ENCODE data around the gene HOXA10.

The HOXA10 gene

DNA sequence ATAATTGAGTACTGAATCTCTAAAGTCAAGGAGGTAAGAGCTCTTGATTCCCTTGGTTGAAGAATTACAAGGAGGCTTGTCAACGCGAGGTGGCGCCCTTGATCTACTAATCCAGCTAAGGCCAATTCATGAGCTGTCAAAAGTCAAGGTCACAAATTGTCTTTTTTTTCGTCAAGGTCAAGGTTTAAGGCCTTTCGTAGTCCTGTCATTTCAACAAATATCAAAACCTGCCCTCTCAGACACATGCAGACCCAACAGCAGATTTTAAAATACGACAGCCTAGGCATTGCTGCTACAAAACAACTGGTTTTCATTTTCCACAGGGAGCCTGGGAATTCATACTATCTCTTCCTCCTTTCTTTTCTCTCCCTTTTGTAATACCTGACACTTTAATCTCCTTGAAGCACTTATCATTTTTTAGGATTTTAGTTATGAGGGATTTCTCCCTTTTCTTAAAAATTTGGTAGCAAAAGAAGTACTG lies 22.2 kb upstream of the HOXA10 start:
- Histone ChIP-seq H3K9me3 (ENCODE audit: control insufficient read depth, low read length) (no peaks in the 10 kb centered on the region), H3K36me3 (ENCODE audit: control insufficient read depth, insufficient read depth, low read length) (no peaks in the 10 kb centered on the region), H3K4me1 (ENCODE audit: control insufficient read depth, insufficient read depth, low read length, poor library complexity, severe bottlenecking) (peaks cover 3% of the 10 kb centered on the region), H3K27ac (ENCODE audit: low read depth, low read length, severe bottlenecking) (no peak overlapping the region), H3K4me3 (ENCODE audit: extremely low read depth, insufficient read depth, low read length, poor library complexity, severe bottlenecking) (no peak overlapping the region)
- WGBS, 2 experiments (ENCODE audit: insufficient coverage in 2 of 2) = 0 to 1% methylated on average over 6 of the region's 6 CpGs

DNA sequence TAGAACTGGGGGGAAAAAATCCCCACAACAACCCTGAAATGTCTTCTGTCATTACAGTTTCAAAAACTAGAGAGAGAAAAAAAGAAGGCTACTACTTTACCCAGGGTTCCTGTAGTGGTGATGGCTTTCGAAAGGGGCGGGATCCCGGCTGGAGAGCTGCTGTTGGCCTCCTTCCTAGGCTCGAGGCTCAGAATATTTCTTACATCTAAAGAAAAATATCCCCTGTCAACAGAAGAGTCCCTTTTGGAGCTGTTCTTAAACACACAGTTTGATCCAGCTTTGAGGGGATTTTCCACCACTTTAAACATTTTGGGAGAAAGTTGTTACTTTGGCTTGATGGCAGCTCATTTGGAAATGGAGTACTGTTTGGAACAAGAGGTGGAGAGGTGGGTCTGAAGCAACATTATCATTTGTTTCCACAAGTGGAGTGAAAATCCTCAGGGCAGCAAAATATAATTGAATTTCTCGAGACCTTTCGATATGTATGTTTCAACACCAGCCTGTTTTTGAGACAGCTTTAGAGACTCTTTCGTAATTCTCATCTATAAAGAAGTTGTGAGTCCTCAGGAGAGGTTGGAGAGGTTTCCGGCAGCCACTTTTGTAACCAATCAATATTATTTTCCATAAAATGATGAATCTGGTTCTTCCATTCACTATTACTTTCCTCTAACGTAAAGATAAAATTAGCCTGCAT lies 20.7 kb upstream of the HOXA10 start:
- Histone ChIP-seq H3K4me3 (ENCODE audit: extremely low read depth, insufficient read depth, low read length, poor library complexity, severe bottlenecking) (no peak overlapping the region), H3K9me3 (ENCODE audit: control insufficient read depth, low read length) (no peaks in the 10 kb centered on the region), H3K36me3 (ENCODE audit: control insufficient read depth, insufficient read depth, low read length) (no peaks in the 10 kb centered on the region), H3K4me1 (ENCODE audit: control insufficient read depth, insufficient read depth, low read length, poor library complexity, severe bottlenecking) (peaks cover 3% of the 10 kb centered on the region), H3K27ac (ENCODE audit: low read depth, low read length, severe bottlenecking) (no peak overlapping the region)
- 50 to 80% methylated on average over 2 to 5 of the region's 9 CpGs for WGBS, 2 experiments (ENCODE audit: insufficient coverage in 2 of 2)

DNA sequence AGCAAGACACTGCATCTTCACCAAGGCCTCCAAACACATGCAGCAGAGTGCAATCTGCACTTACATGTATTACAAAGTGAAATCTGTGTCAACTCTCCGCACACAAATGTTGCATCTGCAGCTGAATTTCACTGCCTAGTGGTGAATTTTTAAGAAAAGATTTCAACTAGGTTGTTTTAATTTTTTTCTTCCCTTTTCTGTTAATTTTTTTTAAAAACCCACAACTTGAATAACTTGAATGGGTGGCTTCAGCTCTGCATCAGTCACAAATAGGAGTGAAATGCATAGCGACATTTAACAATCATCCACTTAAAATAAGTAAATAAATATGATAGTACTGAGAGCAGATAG lies 19.9 kb upstream of the HOXA10 start:
- H3K4me1 ChIP-seq (ENCODE audit: control insufficient read depth, insufficient read depth, low read length, poor library complexity, severe bottlenecking) = peaks cover 7% of the 10 kb centered on the region
- 20% methylated on average over 1 of the region's 2 CpGs; no CpG with 5 or more reads in 1 of the 2 experiments for WGBS, 2 experiments (ENCODE audit: insufficient coverage in 2 of 2)

DNA sequence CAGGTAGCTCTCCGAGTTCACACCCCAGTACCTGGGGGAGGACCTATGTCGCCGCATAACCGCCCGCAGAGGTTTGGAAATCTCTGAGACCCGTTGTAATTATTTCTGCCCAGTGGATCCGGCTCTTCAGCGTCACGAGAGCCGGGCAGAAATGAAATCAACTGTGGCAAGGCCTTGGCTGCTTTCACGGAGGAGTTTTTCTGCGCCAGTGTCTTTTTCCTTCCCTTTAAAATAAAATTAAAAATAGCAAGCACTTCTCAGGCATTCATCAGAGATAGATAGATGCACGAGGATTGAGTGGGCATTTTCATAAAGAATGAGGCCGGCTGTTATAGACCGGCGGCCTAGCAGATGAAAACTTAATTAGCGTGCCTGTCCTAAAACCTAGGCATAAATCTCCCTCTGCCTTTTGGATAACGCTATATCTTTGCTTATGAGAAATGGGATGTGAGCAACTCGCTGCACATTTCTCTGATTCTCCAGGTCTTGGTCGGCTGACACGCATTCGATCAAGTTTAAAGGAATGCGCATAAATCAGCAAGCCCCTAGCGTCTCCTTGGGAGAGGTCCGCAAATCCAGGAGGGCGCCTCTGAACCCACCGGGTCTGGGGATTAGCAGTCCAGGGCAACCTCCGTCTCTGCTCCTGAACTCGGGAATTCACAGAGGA lies 19.3 kb upstream of the HOXA10 start:
- Histone ChIP-seq H3K9me3 (ENCODE audit: control insufficient read depth, low read length) (no peaks in the 10 kb centered on the region), H3K4me1 (ENCODE audit: control insufficient read depth, insufficient read depth, low read length, poor library complexity, severe bottlenecking) (peaks cover 12% of the 10 kb centered on the region), H3K36me3 (ENCODE audit: control insufficient read depth, insufficient read depth, low read length) (no peaks in the 10 kb centered on the region), H3K4me3 (ENCODE audit: extremely low read depth, insufficient read depth, low read length, poor library complexity, severe bottlenecking) (no peak overlapping the region), H3K27ac (ENCODE audit: low read depth, low read length, severe bottlenecking) (no peak overlapping the region)
- 6 to 8% methylated on average over 21 to 26 of the region's 29 CpGs for WGBS, 2 experiments (ENCODE audit: insufficient coverage in 2 of 2)

More for the DNA sequence above, 19.9 kb upstream of the HOXA10 start:
- H3K9me3 ChIP-seq (ENCODE audit: control insufficient read depth, low read length) = no peaks in the 10 kb centered on the region
- no peak overlapping the region for H3K27ac ChIP-seq (ENCODE audit: low read depth, low read length, severe bottlenecking)
- no peak overlapping the region for H3K4me3 ChIP-seq (ENCODE audit: extremely low read depth, insufficient read depth, low read length, poor library complexity, severe bottlenecking)
- H3K36me3 ChIP-seq (ENCODE audit: control insufficient read depth, insufficient read depth, low read length) = no peaks in the 10 kb centered on the region

DNA sequence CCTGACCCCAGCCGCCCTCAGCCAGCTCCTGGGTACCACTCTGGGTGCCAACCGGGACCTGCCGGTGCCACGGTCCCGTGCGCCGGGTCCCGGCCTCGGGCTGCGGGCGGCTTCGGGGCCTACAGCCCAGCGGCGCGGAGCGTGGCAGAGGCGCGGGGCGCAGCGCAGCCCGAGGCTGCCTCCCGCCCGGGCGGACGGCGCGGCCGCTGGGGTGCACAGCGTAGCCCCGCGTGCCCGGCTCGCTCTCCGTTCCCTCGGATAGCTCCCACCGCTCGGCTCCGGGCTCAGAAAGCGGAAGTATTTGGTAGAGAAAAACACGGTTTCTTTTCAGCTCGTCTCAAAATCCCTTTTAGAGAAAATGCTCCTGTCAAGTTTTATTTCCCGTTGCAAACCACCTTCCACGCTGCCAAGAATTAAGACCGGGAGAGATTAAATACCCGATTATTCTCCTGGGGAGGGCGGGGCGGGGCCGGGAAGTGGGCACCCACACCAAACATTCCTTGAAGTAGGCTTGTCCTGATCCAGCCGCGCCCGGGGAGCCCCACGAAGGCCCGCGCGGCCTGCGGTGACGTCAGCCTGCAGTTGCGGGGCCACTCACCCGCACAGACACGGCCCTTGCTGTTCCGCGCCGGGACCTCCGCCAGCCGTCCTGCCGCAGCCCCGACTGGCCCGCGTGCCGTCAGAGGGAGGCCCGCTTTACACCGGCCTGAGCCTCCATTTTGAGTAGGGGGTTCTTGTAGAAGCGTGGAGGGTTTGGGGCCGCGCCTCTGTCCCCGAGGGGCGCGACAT lies 18.6 kb upstream of the HOXA10 start:
- Histone ChIP-seq H3K4me1 (ENCODE audit: control insufficient read depth, insufficient read depth, low read length, poor library complexity, severe bottlenecking) (peaks cover 16% of the 10 kb centered on the region), H3K9me3 (ENCODE audit: control insufficient read depth, low read length) (no peaks in the 10 kb centered on the region), H3K27ac (ENCODE audit: low read depth, low read length, severe bottlenecking) (no peak overlapping the region), H3K4me3 (ENCODE audit: extremely low read depth, insufficient read depth, low read length, poor library complexity, severe bottlenecking) (no peak overlapping the region), H3K36me3 (ENCODE audit: control insufficient read depth, insufficient read depth, low read length) (no peaks in the 10 kb centered on the region)
- WGBS, 2 experiments (ENCODE audit: insufficient coverage in 2 of 2) = 3 to 4% methylated on average over 39 to 56 of the region's 78 CpGs

DNA sequence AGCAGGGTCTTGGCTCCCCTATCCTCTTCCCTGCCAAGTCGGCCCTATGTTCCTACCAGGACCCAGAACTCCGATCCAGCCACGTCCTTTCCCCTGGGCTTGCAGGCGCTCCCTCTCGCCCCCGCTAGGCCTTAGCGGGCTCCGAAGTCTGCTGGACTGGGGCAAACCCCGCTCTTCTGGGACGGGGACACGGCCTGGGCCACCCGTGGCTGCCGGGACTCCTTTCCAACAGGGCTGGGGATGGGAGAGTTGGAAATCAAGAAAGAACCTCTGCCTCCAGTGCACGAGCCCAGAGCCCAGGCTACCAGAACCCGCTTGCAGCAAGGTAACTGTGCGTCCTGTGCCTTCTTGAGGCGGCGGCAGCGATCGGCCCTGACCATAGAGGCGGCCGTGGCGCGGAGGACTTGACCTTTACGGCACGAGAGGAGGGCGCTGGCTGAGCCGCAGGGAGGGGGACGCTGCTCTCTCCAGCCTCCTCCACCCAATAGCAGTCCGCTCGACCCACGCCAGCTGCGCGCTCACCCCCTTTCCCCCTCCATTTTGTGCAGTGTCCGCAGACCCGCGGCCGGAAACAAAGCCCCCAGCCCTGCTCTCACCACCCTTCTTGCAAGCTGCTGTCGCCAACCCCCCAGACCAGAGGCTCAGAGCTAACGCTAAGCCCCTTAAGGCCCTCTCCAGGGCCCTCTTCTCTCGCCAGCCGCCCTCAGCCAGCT lies 17.9 kb upstream of the HOXA10 start:
- H3K4me1 ChIP-seq (ENCODE audit: control insufficient read depth, insufficient read depth, low read length, poor library complexity, severe bottlenecking) = peaks cover 16% of the 10 kb centered on the region
- H3K4me3 ChIP-seq (ENCODE audit: extremely low read depth, insufficient read depth, low read length, poor library complexity, severe bottlenecking) = no peak overlapping the region
- H3K36me3 ChIP-seq (ENCODE audit: control insufficient read depth, insufficient read depth, low read length) = no peaks in the 10 kb centered on the region
- no peaks in the 10 kb centered on the region for H3K9me3 ChIP-seq (ENCODE audit: control insufficient read depth, low read length)
- no peak overlapping the region for H3K27ac ChIP-seq (ENCODE audit: low read depth, low read length, severe bottlenecking)
- 2 to 3% methylated on average over 35 to 37 of the region's 42 CpGs for WGBS, 2 experiments (ENCODE audit: insufficient coverage in 2 of 2)

DNA sequence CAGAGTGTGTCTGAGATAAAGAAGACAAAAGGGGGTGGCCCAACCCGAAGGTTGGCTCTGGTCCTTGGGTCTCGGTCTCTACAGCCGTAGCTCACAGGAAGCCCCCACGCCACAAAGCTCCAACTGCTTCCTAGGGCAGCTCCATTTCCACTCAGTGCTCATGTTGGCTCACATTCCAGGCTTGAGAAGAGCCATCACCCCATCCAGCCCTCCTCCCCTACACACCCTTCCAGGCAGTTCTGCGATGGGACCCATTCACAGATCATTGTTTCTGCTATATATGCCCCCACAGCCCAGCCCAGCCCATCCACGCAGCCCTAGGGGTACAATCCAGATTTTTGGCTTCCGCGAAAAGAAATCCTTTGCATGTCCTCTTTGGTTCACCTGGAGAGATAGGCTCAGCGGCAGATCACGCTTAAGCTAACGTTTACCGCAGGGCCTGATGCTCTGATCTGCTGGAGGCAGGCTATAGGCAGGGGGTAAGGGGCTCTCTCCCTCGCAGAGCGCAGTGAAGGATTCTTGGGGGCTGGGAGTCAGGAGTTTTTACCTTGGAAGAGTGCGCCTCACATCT lies 17.1 kb upstream of the HOXA10 start:
- Histone ChIP-seq H3K27ac (ENCODE audit: low read depth, low read length, severe bottlenecking) (no peak overlapping the region), H3K36me3 (ENCODE audit: control insufficient read depth, insufficient read depth, low read length) (no peaks in the 10 kb centered on the region), H3K9me3 (ENCODE audit: control insufficient read depth, low read length) (no peaks in the 10 kb centered on the region), H3K4me1 (ENCODE audit: control insufficient read depth, insufficient read depth, low read length, poor library complexity, severe bottlenecking) (peaks cover 16% of the 10 kb centered on the region), H3K4me3 (ENCODE audit: extremely low read depth, insufficient read depth, low read length, poor library complexity, severe bottlenecking) (no peak overlapping the region)
- 17 to 20% methylated on average over 14 of the region's 15 CpGs for WGBS, 2 experiments (ENCODE audit: insufficient coverage in 2 of 2)

DNA sequence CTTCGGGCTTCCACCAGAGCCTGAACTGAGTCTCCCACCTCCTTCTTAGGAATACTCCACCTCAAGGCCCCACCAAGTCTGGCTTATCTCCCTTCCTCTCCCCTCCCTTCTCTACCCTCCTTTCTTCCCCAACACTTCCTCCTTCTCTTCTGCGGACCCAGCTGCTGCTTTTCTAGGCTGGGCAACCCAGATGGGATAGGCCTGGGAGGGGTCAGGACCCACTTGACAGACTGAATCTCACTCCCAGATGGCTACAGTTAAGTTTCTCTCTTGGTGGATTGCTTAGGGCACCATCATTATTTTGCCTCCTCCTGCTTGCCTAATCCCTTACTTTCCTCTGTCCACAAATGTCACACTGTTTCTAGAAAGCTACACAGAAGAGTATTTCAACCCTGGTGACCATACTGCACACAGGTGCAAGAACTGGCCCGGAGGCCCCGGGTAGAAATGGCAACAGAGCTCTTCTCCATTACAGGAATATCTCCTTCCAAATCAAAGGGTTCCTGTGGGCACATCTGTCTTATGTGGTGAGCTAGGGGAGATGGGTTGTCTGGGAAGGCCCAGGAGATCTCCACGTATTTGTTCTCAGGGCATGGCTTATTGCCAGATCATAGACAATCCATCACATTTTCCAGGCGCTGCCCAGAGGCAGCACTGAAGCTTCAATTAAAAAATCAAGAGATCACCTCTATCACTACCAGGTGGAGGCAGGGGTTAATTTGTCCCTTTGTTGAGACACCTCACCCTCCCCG lies 16.1 kb upstream of the HOXA10 start:
- Histone ChIP-seq H3K27ac (ENCODE audit: low read depth, low read length, severe bottlenecking) (no peak overlapping the region), H3K36me3 (ENCODE audit: control insufficient read depth, insufficient read depth, low read length) (no peaks in the 10 kb centered on the region), H3K4me3 (ENCODE audit: extremely low read depth, insufficient read depth, low read length, poor library complexity, severe bottlenecking) (no peak overlapping the region), H3K9me3 (ENCODE audit: control insufficient read depth, low read length) (no peaks in the 10 kb centered on the region), H3K4me1 (ENCODE audit: control insufficient read depth, insufficient read depth, low read length, poor library complexity, severe bottlenecking) (peaks cover 19% of the 10 kb centered on the region)
- 17 to 23% methylated on average over 1 to 4 of the region's 7 CpGs for WGBS, 2 experiments (ENCODE audit: insufficient coverage in 2 of 2)

DNA sequence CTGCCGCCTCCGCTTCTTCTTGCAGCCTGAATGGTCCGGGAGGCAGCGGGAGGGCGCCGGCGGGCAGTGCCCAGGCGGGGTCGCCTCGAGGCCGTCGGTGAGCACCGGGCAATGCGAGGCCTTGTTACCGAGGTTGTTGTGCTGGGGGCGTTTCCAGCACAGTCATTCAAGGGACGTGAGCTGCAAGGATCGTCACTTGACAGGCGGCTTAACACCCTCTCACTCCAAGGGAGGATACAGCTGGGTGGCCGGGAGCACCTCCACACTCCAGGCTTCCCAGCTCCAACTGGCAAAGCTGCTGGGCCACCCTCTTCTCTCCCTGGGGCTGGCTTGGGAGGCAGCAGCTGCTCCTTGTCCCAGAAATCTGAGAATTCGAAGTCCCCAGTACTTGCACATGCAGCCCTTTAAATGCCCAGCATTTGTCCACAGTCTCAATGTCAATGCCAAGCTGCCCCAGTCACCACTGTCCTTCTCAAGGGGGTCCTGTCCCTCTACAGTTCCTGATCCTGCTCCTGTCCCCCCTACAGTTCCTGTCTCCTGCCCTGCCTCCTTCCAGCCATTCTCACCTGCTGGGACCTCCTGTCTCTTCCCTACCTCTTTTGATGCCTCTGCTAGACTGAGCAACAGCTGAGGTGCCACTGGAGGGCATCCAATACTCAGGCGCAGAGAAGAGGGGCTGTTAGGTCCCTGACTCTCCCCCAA lies 15.3 kb upstream of the HOXA10 start:
- Histone ChIP-seq H3K4me3 (ENCODE audit: extremely low read depth, insufficient read depth, low read length, poor library complexity, severe bottlenecking) (peak overlapping the region; percentile 20), H3K9me3 (ENCODE audit: control insufficient read depth, low read length) (no peaks in the 10 kb centered on the region), H3K27ac (ENCODE audit: low read depth, low read length, severe bottlenecking) (no peak overlapping the region), H3K4me1 (ENCODE audit: control insufficient read depth, insufficient read depth, low read length, poor library complexity, severe bottlenecking) (peaks cover 19% of the 10 kb centered on the region), H3K36me3 (ENCODE audit: control insufficient read depth, insufficient read depth, low read length) (no peaks in the 10 kb centered on the region)
- WGBS, 2 experiments (ENCODE audit: insufficient coverage in 2 of 2) = 3 to 8% methylated on average over 17 to 22 of the region's 22 CpGs
